WTC11 (cell line): ENCODE data around the gene KCNG2.

Experiments used
- CBFB ChIP-seq: sonication (generic); formaldehyde crosslinking; IDR thresholded peaks from 2 replicates; pipeline ENCODE4 v1.8.1; 2022; ENCODE audit warnings: mild to moderate bottlenecking, low read depth, missing genetic modification reagents
- CDX4 ChIP-seq: fragments of 250-450 bp; sonication (Bioruptor Pico); IDR thresholded peaks from 2 replicates; pipeline ENCODE4 v1.9.0; 2021; ENCODE audit warnings: moderate library complexity, mild to moderate bottlenecking, inconsistent platforms, borderline replicate concordance
- CREM ChIP-seq: sonication (generic); formaldehyde crosslinking; IDR thresholded peaks from 2 replicates; pipeline ENCODE4 v1.8.1; 2022; ENCODE audit warnings: mild to moderate bottlenecking, missing genetic modification reagents, moderate library complexity
- CTCF ChIP-seq: fragments of 200-600 bp; IDR thresholded peaks from 2 replicates; pipeline ENCODE4 v1.8.0; 2022; ENCODE audit warnings: antibody characterized with exemption
- ELF4 ChIP-seq: sonication (generic); formaldehyde crosslinking; IDR thresholded peaks from 2 replicates; pipeline ENCODE4 v1.8.1; 2022; ENCODE audit warnings: low read depth, mild to moderate bottlenecking, moderate library complexity, missing genetic modification reagents
- FOXK1 ChIP-seq: sonication (generic); formaldehyde crosslinking; IDR thresholded peaks from 2 replicates; pipeline ENCODE4 v1.8.0; 2022; ENCODE audit warnings: mild to moderate bottlenecking, moderate library complexity, missing genetic modification reagents
- HMGXB4 ChIP-seq: sonication (generic); formaldehyde crosslinking; IDR thresholded peaks from 2 replicates; pipeline ENCODE4 v1.8.1; 2023; ENCODE audit warnings: mild to moderate bottlenecking, moderate library complexity, missing genetic modification reagents
- MAX ChIP-seq: sonication (generic); formaldehyde crosslinking; IDR thresholded peaks from 2 replicates; pipeline ENCODE4 v1.8.0; 2022; ENCODE audit warnings: mild to moderate bottlenecking, missing genetic modification reagents
- NFYB ChIP-seq: sonication (generic); formaldehyde crosslinking; conservative IDR thresholded peaks from 2 replicates; pipeline ENCODE4 v1.8.0; 2022; ENCODE audit warnings: low read depth, missing genetic modification reagents
- OVOL2 ChIP-seq: fragments of 250-450 bp; sonication (Bioruptor Pico); IDR thresholded peaks from 2 replicates; pipeline ENCODE4 v1.9.0; 2021; ENCODE audit warnings: mild to moderate bottlenecking, borderline replicate concordance
- TEAD4 ChIP-seq: sonication (generic); formaldehyde crosslinking; IDR thresholded peaks from 2 replicates; pipeline ENCODE4 v1.8.0; 2022; ENCODE audit warnings: mild to moderate bottlenecking, missing genetic modification reagents
- ZNF121 ChIP-seq: sonication (generic); formaldehyde crosslinking; IDR thresholded peaks from 2 replicates; pipeline ENCODE4 v1.8.0; 2023; ENCODE audit warnings: missing genetic modification reagents

GRCh38 chr18:79828258-79828657, 30.5 kb downstream of the KCNG2 start:
- no peak for TF ChIP-seq CTCF
- no peak for TF ChIP-seq CBFB (CRISPR knock-in tag)
- TF ChIP-seq OVOL2: no peak
- TF ChIP-seq TEAD4 (CRISPR knock-in tag): no peak
- TF ChIP-seq MAX (CRISPR knock-in tag): no peak
- no peak for TF ChIP-seq FOXK1 (CRISPR knock-in tag)
- no peak for TF ChIP-seq CDX4 (CRISPR knock-in tag)
- no peak for TF ChIP-seq CREM (CRISPR knock-in tag)
- TF ChIP-seq ZNF121 (CRISPR knock-in tag): no peak
- no peak for TF ChIP-seq ELF4 (CRISPR knock-in tag)
- no peak for TF ChIP-seq HMGXB4 (CRISPR knock-in tag)
- TF ChIP-seq NFYB (CRISPR knock-in tag): no peak
